Activated CD4-positive, alpha-beta T cell treated with anti-CD3 and anti-CD28 coated beads for 4 hours (primary cell): ENCODE measurements around the gene MEGF8.

Source experiments
- DNase-seq, 2 donors: peaks; one replicate each; pipeline ENCODE4 v3.0.0-alpha.2; 2020

MEGF8 gene

GRCh38 chr19:42325308-42325895 lies at the start of gene MEGF8:
MEGF8 (plus strand) TSS chr19:42325635; CDS start chr19:42326244, 609 bp downstream.
- peak; percentile 95 to 98 for DNase-seq

- no peak for DNase-seq
These were observed 49.2 kb upstream of the MEGF8 start for GRCh38 chr19:42276284-42276683.

GRCh38 chr19:42276821-42277220 lies 48.6 kb upstream of the MEGF8 start:
- no peak for DNase-seq

- no peak for DNase-seq
These were observed 47.5 kb upstream of the MEGF8 start for GRCh38 chr19:42277821-42278451.

- no peak for DNase-seq
These were observed 46.8 kb upstream of the MEGF8 start for GRCh38 chr19:42278452-42279154.

GRCh38 chr19:42279155-42279901 lies 46.1 kb upstream of the MEGF8 start:
- DNase-seq: no peak

- DNase-seq: peak; percentile 80 to 81
These were observed 45.3 kb upstream of the MEGF8 start for GRCh38 chr19:42279902-42280814.

GRCh38 chr19:42280815-42281145 lies 44.7 kb upstream of the MEGF8 start:
- no peak for DNase-seq

GRCh38 chr19:42281146-42281826 lies 44.1 kb upstream of the MEGF8 start:
- DNase-seq: no peak

GRCh38 chr19:42281827-42282762 lies 43.3 kb upstream of the MEGF8 start:
- DNase-seq: no peak

- no peak for DNase-seq
These were observed 42.6 kb upstream of the MEGF8 start for GRCh38 chr19:42282819-42283187.

- peak; percentile 95 to 96 for DNase-seq
These were observed 42.0 kb upstream of the MEGF8 start for GRCh38 chr19:42283188-42284065.

GRCh38 chr19:42284066-42284501 lies 41.4 kb upstream of the MEGF8 start:
- peak; percentile 74 to 86 for DNase-seq

GRCh38 chr19:42284591-42285341 lies 40.7 kb upstream of the MEGF8 start:
- DNase-seq: no peak

GRCh38 chr19:42285541-42285941 lies 39.9 kb upstream of the MEGF8 start:
- DNase-seq: no peak

GRCh38 chr19:42285988-42286348 lies 39.5 kb upstream of the MEGF8 start:
- no peak for DNase-seq

- DNase-seq: no peak
These were observed 39.0 kb upstream of the MEGF8 start for GRCh38 chr19:42286349-42287016.
